Measurements from ENCODE around the gene TBC1D8B.
A peak's percentile ranks its signal among the peaks of the same experiment; 100 is the strongest.

Gene TBC1D8B

GRCh38 chrX:106899276-106899675 is 96.8 kb downstream of the TBC1D8B start:
- no peak for DNase-seq

- no peak for DNase-seq
These were observed 97.4 kb downstream of the TBC1D8B start for GRCh38 chrX:106899841-106900240.

GRCh38 chrX:106901341-106901740 is 98.9 kb downstream of the TBC1D8B start:
- no peak for DNase-seq

GRCh38 chrX:106901781-106902219 is 99.3 kb downstream of the TBC1D8B start:
- no peak for DNase-seq

GRCh38 chrX:106902684-106903083 is 100.2 kb downstream of the TBC1D8B start:
- no peak for DNase-seq

- DNase-seq = no peak
These were observed 100.9 kb downstream of the TBC1D8B start, which contains the start of gene RIPPLY1 for GRCh38 chrX:106903291-106903824. TSS of gene RIPPLY1 (minus strand) at chrX:106903341. CDS start at chrX:106903287, 54 bp downstream.

GRCh38 chrX:106903856-106904528 is 101.5 kb downstream of the TBC1D8B start:
- no peak for DNase-seq

GRCh38 chrX:106905064-106905708 is 102.7 kb downstream of the TBC1D8B start:
- DNase-seq = no peak

- no peak for DNase-seq
These were observed 103.9 kb downstream of the TBC1D8B start for GRCh38 chrX:106906361-106906760.

GRCh38 chrX:106912864-106913263 is 110.4 kb downstream of the TBC1D8B start:
- no peak for DNase-seq

GRCh38 chrX:106917830-106918500 is 115.5 kb downstream of the TBC1D8B start:
- DNase-seq = peak; percentile 33

- DNase-seq = no peak
These were observed 117.5 kb downstream of the TBC1D8B start, which contains the start of gene CLDN2 for GRCh38 chrX:106919932-106920452. TSS of gene CLDN2 (plus strand) at chrX:106920402. CDS start at chrX:106928229, 7,827 bp downstream.

- no peak for DNase-seq
These were observed 119.2 kb downstream of the TBC1D8B start for GRCh38 chrX:106921637-106922036.

Data from CD4-positive, alpha-beta T cell treated with Interleukin-10 for 1 hour (primary cell).